H9 (cell line): ENCODE results near the gene ERC2. TPM values are rescaled to one million over a fixed set of nuclear protein-coding genes. Genes with fewer than 3 reads are reported as not detected.

Experiments used
- DNase-seq: peaks from one replicate; pipeline ENCODE4 v3.0.0-alpha.2; 2017
- H2AFZ ChIP-seq: one replicate; pipeline ENCODE4 v1.6.1; 2013; ENCODE audit warnings: mild to moderate bottlenecking, low read length, control low read depth, moderate library complexity
- H2AK5ac ChIP-seq: 2 replicates; pipeline ENCODE4 v1.6.1; 2013; ENCODE audit warnings: low read length, control low read depth, mixed read lengths; ENCODE audit not compliant: insufficient read length
- H2BK120ac ChIP-seq: one replicate; pipeline ENCODE4 v1.6.1; 2013; ENCODE audit warnings: low read depth, mild to moderate bottlenecking, low read length, control low read depth, inconsistent platforms; ENCODE audit not compliant: poor library complexity, severe bottlenecking
- H2BK12ac ChIP-seq: 2 replicates; pipeline ENCODE4 v1.6.1; 2013; ENCODE audit warnings: low read length, control low read depth, mixed read lengths, low read depth; ENCODE audit not compliant: insufficient read length
- H2BK15ac ChIP-seq: 2 replicates; pipeline ENCODE4 v1.6.1; 2013; ENCODE audit warnings: low read depth, low read length, control low read depth
- H2BK20ac ChIP-seq: one replicate; pipeline ENCODE4 v1.6.1; 2013; ENCODE audit warnings: low read depth, mild to moderate bottlenecking, low read length, control low read depth, inconsistent platforms; ENCODE audit not compliant: poor library complexity, severe bottlenecking
- H2BK5ac ChIP-seq: 2 replicates; pipeline ENCODE4 v1.6.1; 2013; ENCODE audit warnings: low read length, control low read depth, mixed read lengths; ENCODE audit not compliant: insufficient read length
- H3K14ac ChIP-seq: 2 replicates; pipeline ENCODE4 v1.6.1; 2013; ENCODE audit warnings: low read length, control low read depth; ENCODE audit not compliant: insufficient read depth
- H3K18ac ChIP-seq: 2 replicates; pipeline ENCODE4 v1.6.1; 2013; ENCODE audit warnings: low read depth, mild to moderate bottlenecking, mixed read lengths, low read length, control low read depth; ENCODE audit not compliant: insufficient read length
- H3K23ac ChIP-seq: 2 replicates; pipeline ENCODE4 v1.6.1; 2013; ENCODE audit warnings: low read length, control low read depth, mixed read lengths, low read depth; ENCODE audit not compliant: insufficient read length
- H3K23me2 ChIP-seq: 2 replicates; pipeline ENCODE4 v1.6.1; 2013; ENCODE audit warnings: low read depth, mild to moderate bottlenecking, mixed read lengths, low read length, control low read depth; ENCODE audit not compliant: insufficient read length, poor library complexity, severe bottlenecking
- H3K27ac ChIP-seq: 2 replicates; pipeline ENCODE4 v1.5.1; 2013; ENCODE audit warnings: low read length, control low read depth, mixed read lengths, low read depth; ENCODE audit not compliant: insufficient read length
- H3K27me3 ChIP-seq: 2 replicates; pipeline ENCODE4 v1.6.1; 2013; ENCODE audit warnings: low read length, control low read depth, inconsistent platforms; ENCODE audit not compliant: insufficient read depth
- H3K4ac ChIP-seq: 2 replicates; pipeline ENCODE4 v1.6.1; 2013; ENCODE audit warnings: low read depth, mild to moderate bottlenecking, control low read depth, inconsistent platforms, low read length, moderate library complexity
- H3K4me1 ChIP-seq: 2 replicates; pipeline ENCODE4 v1.6.1; 2013; ENCODE audit warnings: low read length, control low read depth, inconsistent platforms; ENCODE audit not compliant: insufficient read depth
- H3K4me2 ChIP-seq: 2 replicates; pipeline ENCODE4 v1.6.1; 2013; ENCODE audit warnings: low read length, control low read depth, mixed read lengths; ENCODE audit not compliant: insufficient read length, insufficient read depth
- H3K56ac ChIP-seq: 2 replicates; pipeline ENCODE4 v1.6.1; 2013; ENCODE audit warnings: low read depth, mild to moderate bottlenecking, mixed read lengths, low read length, control low read depth; ENCODE audit not compliant: insufficient read length
- H3K79me1 ChIP-seq: 2 replicates; pipeline ENCODE4 v1.6.1; 2013; ENCODE audit warnings: low read depth, mild to moderate bottlenecking, moderate library complexity, low read length, control low read depth, inconsistent platforms; ENCODE audit not compliant: insufficient read depth, poor library complexity, severe bottlenecking
- H3K79me2 ChIP-seq: 2 replicates; pipeline ENCODE4 v1.6.1; 2013; ENCODE audit warnings: low read length, control low read depth, inconsistent platforms; ENCODE audit not compliant: insufficient read depth
- H3K9ac ChIP-seq: 2 replicates; pipeline ENCODE4 v1.6.1; 2013; ENCODE audit warnings: low read length, control low read depth, mixed read lengths; ENCODE audit not compliant: insufficient read length; ENCODE audit errors: extremely low read depth
- H3K9me3 ChIP-seq: one replicate; pipeline ENCODE4 v1.6.1; 2013; ENCODE audit warnings: low read depth, low read length, inconsistent platforms; ENCODE audit not compliant: control insufficient read depth
- H3T11ph ChIP-seq: one replicate; pipeline ENCODE4 v1.6.1; 2013; ENCODE audit warnings: mild to moderate bottlenecking, low read length, control low read depth, inconsistent platforms
- H4K20me1 ChIP-seq: one replicate; pipeline ENCODE4 v1.6.1; 2013; ENCODE audit not compliant: control insufficient read depth, insufficient read length, insufficient read depth
- H4K5ac ChIP-seq: 2 replicates; pipeline ENCODE4 v1.6.1; 2013; ENCODE audit warnings: low read depth, mild to moderate bottlenecking, mixed read lengths, low read length, control low read depth; ENCODE audit not compliant: insufficient read length
- H4K8ac ChIP-seq: replicated peaks from 2 replicates; pipeline ENCODE4 v1.6.1; 2013; ENCODE audit warnings: low read length, control low read depth, mixed read lengths, low read depth; ENCODE audit not compliant: insufficient read length
- H4K91ac ChIP-seq: 2 replicates; pipeline ENCODE4 v1.6.1; 2013; ENCODE audit warnings: low read depth, mild to moderate bottlenecking, moderate library complexity, mixed read lengths, low read length, control low read depth; ENCODE audit not compliant: insufficient read length
- H3K27ac Mint-ChIP-seq, 3 experiments: 2 replicates in 2 of 3; 3 replicates in 1 of 3; pipeline ENCODE4 v1.8.0; 2020 to 2021; ENCODE audit warnings: mixed read lengths in 3 of 3, mild to moderate bottlenecking in 1 of 3, moderate library complexity in 1 of 3
- H3K27me3 Mint-ChIP-seq: 2 replicates; pipeline ENCODE4 v1.8.0; 2021; ENCODE audit warnings: low read depth, mild to moderate bottlenecking, moderate library complexity, mixed read lengths
- H3K36me3 Mint-ChIP-seq, 3 experiments: 2 replicates in 2 of 3; 3 replicates in 1 of 3; pipeline ENCODE4 v1.8.0; 2020 to 2021; ENCODE audit warnings: low read depth in 3 of 3, mixed read lengths in 3 of 3; ENCODE audit not compliant: insufficient read depth in 1 of 3
- H3K4me1 Mint-ChIP-seq, 2 experiments: 2 replicates each; pipeline ENCODE4 v1.8.0; 2020; ENCODE audit warnings: mixed read lengths in 2 of 2
- H3K4me3 Mint-ChIP-seq, 2 experiments: 2 replicates in 1 of 2; 3 replicates in 1 of 2; pipeline ENCODE4 v1.8.0; 2020 to 2021; ENCODE audit warnings: mild to moderate bottlenecking in 2 of 2, mixed read lengths in 2 of 2, moderate library complexity in 1 of 2
- H3K9me3 Mint-ChIP-seq, 2 experiments: 2 replicates in 1 of 2; 3 replicates in 1 of 2; pipeline ENCODE4 v1.8.0; 2020; ENCODE audit warnings: mild to moderate bottlenecking in 2 of 2, mixed read lengths in 2 of 2, moderate library complexity in 1 of 2
- CTCF ChIP-seq: fragments of 200-600 bp; sonication (generic); conservative IDR thresholded peaks from 3 replicates; pipeline ENCODE4 v1.8.0; 2021; ENCODE audit warnings: antibody characterized with exemption, mild to moderate bottlenecking
- WGBS: extraction: QIAGEN DNeasy Blood & Tissue Kit; methylation state at CpG from one replicate; pipeline ENCODE4 v1.1.7; 2013; ENCODE audit warnings: missing lambda C conversion rate, low lambda C conversion rate, mixed read lengths; ENCODE audit not compliant: insufficient read length; ENCODE audit errors: extremely low coverage; 5-methylcytosine and 5-hydroxymethylcytosine counted together
- total RNA-seq: library from RNA; stranded (reverse); gene quantifications from 2 replicates; pipeline ENCODE4 v1.2.1, GENCODE V29; 2021

The ERC2 gene
- total RNA-seq, 1 experiment from 2014 or later, result 15.4 TPM

- TF ChIP-seq CTCF, result no peak
- no peak overlapping the region for H3K4me2 ChIP-seq
These were observed 112.6 kb downstream of the ERC2 start for GRCh38 chr3:56355570-56356185.

More at GRCh38 chr3:56355570-56356185, 112.6 kb downstream of the ERC2 start:
- Histone ChIP-seq H4K20me1 (no peaks in the 10 kb centered on the region), H3K9ac (no peak overlapping the region), H3K79me1 (no peaks in the 10 kb centered on the region), H2BK15ac (no peak overlapping the region), H3K27me3 (no peaks in the 10 kb centered on the region), H3K4ac (no peak overlapping the region), H2AFZ (no peak overlapping the region), H3K4me1 (no peaks in the 10 kb centered on the region; the same call in 1 of the 2 replicates), H3K18ac (no peak overlapping the region), H3K9me3 (no peaks in the 10 kb centered on the region), H2BK5ac (no peak overlapping the region), H3K23me2 (no peaks in the 10 kb centered on the region), H3K27ac (no peak overlapping the region), H2AK5ac (no peak overlapping the region), H2BK20ac (no peak overlapping the region), H3K79me2 (no peaks in the 10 kb centered on the region), H4K8ac (no peak overlapping the region), H3K56ac (no peak overlapping the region), H3K23ac (no peak overlapping the region), H2BK120ac (no peak overlapping the region), H4K91ac (no peak overlapping the region), H4K5ac (no peak overlapping the region), H3K14ac (no peak overlapping the region), H3T11ph (no peak overlapping the region), H2BK12ac (no peak overlapping the region)
- DNase-seq, result no peak
- H3K4me1 Mint-ChIP-seq, result peaks cover 23 to 28% of the 10 kb centered on the region in 2 experiments
- H3K36me3 Mint-ChIP-seq, result peaks cover 2 to 7% (median 3%) of the 10 kb centered on the region in 3 experiments; a peak in 4 of 7 replicates
- no peaks in the 10 kb centered on the region for H3K27me3 Mint-ChIP-seq
- WGBS, result no CpG with 5 or more reads among the region's 7 CpGs
- H3K4me3 Mint-ChIP-seq, result peak overlapping the region in 1 of 2 experiments; percentile 28; a peak in 1 of 5 replicates
- H3K27ac Mint-ChIP-seq, result peak overlapping the region; percentile 26 to 80 (median 52); a peak in 3 of 7 replicates
- H3K9me3 Mint-ChIP-seq, result no peaks in the 10 kb centered on the region; a peak in 1 of 5 replicates
